ENCODE measurements around the gene BTBD17.

GRCh38 chr17:74342224-74342623, 19.4 kb downstream of the BTBD17 start:
- TF ChIP-seq CTCF (IDR thresholded peaks at IDR 0.05) = no peak
- no peak for TF ChIP-seq ZBTB33 (IDR thresholded peaks at IDR 0.05; ENCODE audit: borderline replicate concordance, low read depth)
- TF ChIP-seq MXI1 (IDR thresholded peaks at IDR 0.05; ENCODE audit: low read depth, low read length) = no peak
- no peak for TF ChIP-seq YY1 (IDR thresholded peaks at IDR 0.05; ENCODE audit: low read depth)
- no peak for TF ChIP-seq POLR2AphosphoS5 (IDR thresholded peaks at IDR 0.05; ENCODE audit: low read depth, low read length)
- TF ChIP-seq CHD2 (IDR thresholded peaks at IDR 0.05; ENCODE audit: low read length, partially characterized antibody) = no peak
- no peak for TF ChIP-seq FOXM1 (IDR thresholded peaks at IDR 0.05; ENCODE audit: low read depth)
- no peak for TF ChIP-seq REST (IDR thresholded peaks at IDR 0.05; ENCODE audit: low read depth, low read length)
- TF ChIP-seq NFIC (IDR thresholded peaks at IDR 0.05; ENCODE audit: borderline replicate concordance) = no peak
- TF ChIP-seq SIN3A (IDR thresholded peaks at IDR 0.05; ENCODE audit: borderline replicate concordance, low read depth, low read length) = no peak
- no peak for TF ChIP-seq RAD21 (IDR thresholded peaks at IDR 0.05; ENCODE audit: low read length)
- TF ChIP-seq, protein P1, sequence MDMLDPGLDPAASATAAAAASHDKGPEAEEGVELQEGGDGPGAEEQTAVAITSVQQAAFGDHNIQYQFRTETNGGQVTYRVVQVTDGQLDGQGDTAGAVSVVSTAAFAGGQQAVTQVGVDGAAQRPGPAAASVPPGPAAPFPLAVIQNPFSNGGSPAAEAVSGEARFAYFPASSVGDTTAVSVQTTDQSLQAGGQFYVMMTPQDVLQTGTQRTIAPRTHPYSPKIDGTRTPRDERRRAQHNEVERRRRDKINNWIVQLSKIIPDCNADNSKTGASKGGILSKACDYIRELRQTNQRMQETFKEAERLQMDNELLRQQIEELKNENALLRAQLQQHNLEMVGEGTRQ (IDR thresholded peaks at IDR 0.05; ENCODE audit: borderline replicate concordance, low read depth, low read length) = no peak
- TF ChIP-seq JUND (IDR thresholded peaks at IDR 0.05) = no peak
